Measurements from ENCODE around the gene DNAH8. TPM values are rescaled to one million over a fixed set of nuclear protein-coding genes. Genes with fewer than 3 reads are reported as not detected.

The DNAH8 gene
- total RNA-seq, 1 donor from 2014 or later: not detected

GRCh38 chr6:38796850-38797249, 81.7 kb downstream of the DNAH8 start:
- DNase-seq (ENCODE audit: low spot score): no peak

GRCh38 chr6:38797391-38797790, 82.3 kb downstream of the DNAH8 start:
- no peak for DNase-seq (ENCODE audit: low spot score)

DNA sequence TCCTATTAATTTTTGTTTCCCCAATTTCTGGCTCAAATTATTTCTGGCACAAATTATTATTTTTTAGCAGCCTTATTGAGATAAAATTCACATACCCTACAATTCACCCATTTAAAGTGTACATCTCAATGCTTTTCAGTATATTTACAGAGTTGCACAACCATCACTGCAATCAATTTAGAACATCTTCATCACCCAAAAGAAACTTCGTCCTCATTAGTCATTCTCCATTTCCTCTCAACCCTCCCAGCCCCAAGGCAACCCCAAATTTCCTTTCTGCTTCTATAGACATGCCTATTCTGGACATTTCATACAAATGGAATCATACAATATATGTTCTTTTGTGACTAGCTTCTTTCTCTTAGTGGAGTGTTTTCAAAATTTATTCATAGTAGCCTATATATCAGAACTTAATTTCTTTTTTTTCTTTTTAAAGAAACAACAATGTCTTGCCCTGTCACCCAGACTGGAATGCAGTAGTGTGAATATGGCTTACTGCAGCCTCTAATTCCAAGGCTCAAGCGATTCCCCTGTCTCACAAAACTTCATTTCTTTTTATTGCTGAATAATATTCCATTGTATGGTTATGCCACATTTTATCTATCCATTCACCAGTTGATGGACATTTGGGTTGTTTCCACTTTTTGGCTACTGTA, 84.5 kb downstream of the DNAH8 start:
- DNase-seq (ENCODE audit: low spot score): no peak

- DNase-seq (ENCODE audit: low spot score): no peak
These were observed 86.2 kb downstream of the DNAH8 start for GRCh38 chr6:38801305-38801704.

GRCh38 chr6:38802497-38802896, 87.4 kb downstream of the DNAH8 start:
- no peak for DNase-seq (ENCODE audit: low spot score)

DNA sequence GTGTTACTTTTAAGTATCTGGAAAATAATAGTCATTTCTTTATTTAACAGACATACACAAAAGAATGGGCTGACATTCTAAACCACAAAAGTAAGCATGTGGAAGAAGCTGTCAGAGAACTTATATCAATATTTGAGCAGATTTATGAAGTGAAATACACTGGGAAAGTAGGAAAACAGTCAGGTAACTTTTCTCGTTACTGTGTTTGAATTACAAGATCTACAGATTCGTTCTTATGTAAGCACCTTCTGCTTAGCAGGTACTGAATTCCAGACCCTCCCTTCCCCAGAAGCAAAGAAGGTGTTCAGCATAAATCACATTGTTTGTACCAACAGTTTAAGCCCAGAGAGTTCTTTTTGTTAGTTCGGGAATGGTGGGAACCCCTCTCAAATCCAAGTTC, 88.0 kb downstream of the DNAH8 start:
- DNase-seq (ENCODE audit: low spot score): no peak

GRCh38 chr6:38804358-38804757, 89.2 kb downstream of the DNAH8 start:
- no peak for DNase-seq (ENCODE audit: low spot score)

GRCh38 chr6:38805127-38805655, 90.1 kb downstream of the DNAH8 start:
- no peak for DNase-seq (ENCODE audit: low spot score)

DNA sequence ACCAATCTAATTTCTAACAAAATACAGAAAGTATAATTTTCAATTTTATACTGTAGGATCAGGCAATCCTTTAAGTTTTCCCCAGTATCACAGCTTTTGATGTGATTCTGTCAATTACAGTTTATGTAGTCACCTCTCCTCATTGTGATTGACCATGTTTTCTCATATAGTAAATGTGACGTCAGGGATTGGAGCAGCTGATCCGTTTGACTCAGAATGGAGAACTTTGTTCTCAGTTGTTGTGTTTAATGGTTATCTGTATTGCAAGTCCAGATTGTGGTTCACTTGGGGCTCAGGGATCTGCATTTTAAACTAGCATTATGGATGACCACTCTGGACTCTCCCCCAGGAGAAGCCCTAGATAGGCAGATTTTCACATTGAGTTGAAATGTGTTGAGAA, 90.6 kb downstream of the DNAH8 start:
- no peak for DNase-seq (ENCODE audit: low spot score)

GRCh38 chr6:38806271-38806670, 91.2 kb downstream of the DNAH8 start:
- no peak for DNase-seq (ENCODE audit: low spot score)

- no peak for DNase-seq (ENCODE audit: low spot score)
These were observed 91.7 kb downstream of the DNAH8 start for GRCh38 chr6:38806833-38807232.

DNA sequence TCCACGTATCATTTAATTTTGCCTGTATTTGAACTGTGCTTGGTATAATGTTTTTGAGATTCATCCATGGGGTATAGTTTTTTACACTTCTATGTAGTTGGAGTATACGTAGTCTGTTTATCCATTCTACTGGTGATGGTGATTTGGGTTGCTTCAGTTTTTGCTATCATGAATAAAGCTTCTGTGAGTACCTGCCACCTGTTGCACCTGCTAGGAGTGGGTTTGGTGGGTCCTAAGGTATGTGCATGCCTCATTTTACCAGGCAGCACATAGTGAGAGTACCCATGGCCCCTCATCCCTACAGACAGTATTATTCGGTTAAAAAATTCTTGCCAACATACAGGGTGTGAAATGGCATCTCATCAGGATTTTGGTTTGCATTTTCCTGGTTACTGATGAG, 92.9 kb downstream of the DNAH8 start:
- DNase-seq (ENCODE audit: low spot score): no peak

DNA sequence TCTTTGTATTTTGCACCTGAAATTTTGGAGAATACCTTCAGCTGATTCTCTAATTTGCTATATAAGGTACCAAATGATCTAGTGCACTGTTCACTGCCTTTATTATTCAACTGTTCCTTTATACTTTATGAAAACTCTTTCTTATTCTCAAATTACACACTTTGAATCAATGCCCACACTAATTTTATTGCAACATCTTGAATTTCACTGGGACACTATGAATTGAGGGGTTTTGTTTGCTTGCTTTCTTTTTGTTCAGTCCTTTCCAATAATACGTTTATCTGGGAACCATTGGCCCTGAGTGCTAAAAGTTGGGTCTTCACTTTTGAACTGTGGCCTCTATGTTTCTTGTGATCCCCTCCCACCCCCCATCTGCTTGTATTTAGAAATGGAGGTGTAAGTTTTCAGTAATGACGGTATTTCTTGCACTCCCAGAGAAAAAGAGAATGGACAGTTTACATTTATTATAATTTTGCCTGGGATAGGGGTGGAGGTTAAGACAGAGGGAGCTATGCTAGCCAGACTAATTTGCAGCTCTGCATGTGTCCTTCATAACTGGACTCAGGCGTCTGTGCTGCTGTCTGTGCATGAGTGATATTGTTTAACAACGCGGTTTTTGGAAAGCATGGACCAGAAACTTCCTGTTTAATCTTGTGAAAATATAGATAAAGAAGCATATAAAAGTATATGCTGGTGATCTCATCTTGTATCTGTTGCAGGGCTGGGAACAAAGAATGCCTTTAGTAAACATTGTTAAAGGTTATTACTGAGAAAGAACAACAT, 98.1 kb downstream of the DNAH8 start:
- no peak for DNase-seq (ENCODE audit: low spot score)

- no peak for DNase-seq (ENCODE audit: low spot score)
These were observed 99.7 kb downstream of the DNAH8 start for GRCh38 chr6:38814761-38815160.

GRCh38 chr6:38815250-38815649, 100.1 kb downstream of the DNAH8 start:
- DNase-seq (ENCODE audit: low spot score): no peak

GRCh38 chr6:38818691-38819090, 103.6 kb downstream of the DNAH8 start:
- no peak for DNase-seq (ENCODE audit: low spot score)

GRCh38 chr6:38822963-38823362, 107.9 kb downstream of the DNAH8 start:
- DNase-seq (ENCODE audit: low spot score): no peak

- no peak for DNase-seq (ENCODE audit: low spot score)
These were observed 109.3 kb downstream of the DNAH8 start for GRCh38 chr6:38824243-38824894.

- no peak for DNase-seq (ENCODE audit: low spot score)
These were observed 111.9 kb downstream of the DNAH8 start for GRCh38 chr6:38827024-38827423.

- DNase-seq (ENCODE audit: low spot score): no peak
These were observed 116.8 kb downstream of the DNAH8 start for GRCh38 chr6:38831865-38832264.

- no peak for DNase-seq (ENCODE audit: low spot score)
These were observed 118.2 kb downstream of the DNAH8 start for GRCh38 chr6:38833320-38833719.

- no peak for DNase-seq (ENCODE audit: low spot score)
These were observed 121.5 kb downstream of the DNAH8 start for GRCh38 chr6:38836585-38836984.

Measured in mesenteric fat pad (tissue), 1 donor.